GM10266 (cell line): ENCODE data around the gene SSUH2.

Source experiments
- DNase-seq: peaks from one replicate; pipeline ENCODE4 v3.0.0; 2012; ENCODE audit errors: extremely low spot score
- TF ChIP-seq, protein P1 (sequence below): IDR thresholded peaks from 2 replicates; pipeline ENCODE4 v1.5.1; 2012; ENCODE audit warnings: mild to moderate bottlenecking, low read depth; ENCODE audit not compliant: control insufficient read depth, insufficient read depth; ENCODE audit errors: missing control alignments

The SSUH2 gene

DNA sequence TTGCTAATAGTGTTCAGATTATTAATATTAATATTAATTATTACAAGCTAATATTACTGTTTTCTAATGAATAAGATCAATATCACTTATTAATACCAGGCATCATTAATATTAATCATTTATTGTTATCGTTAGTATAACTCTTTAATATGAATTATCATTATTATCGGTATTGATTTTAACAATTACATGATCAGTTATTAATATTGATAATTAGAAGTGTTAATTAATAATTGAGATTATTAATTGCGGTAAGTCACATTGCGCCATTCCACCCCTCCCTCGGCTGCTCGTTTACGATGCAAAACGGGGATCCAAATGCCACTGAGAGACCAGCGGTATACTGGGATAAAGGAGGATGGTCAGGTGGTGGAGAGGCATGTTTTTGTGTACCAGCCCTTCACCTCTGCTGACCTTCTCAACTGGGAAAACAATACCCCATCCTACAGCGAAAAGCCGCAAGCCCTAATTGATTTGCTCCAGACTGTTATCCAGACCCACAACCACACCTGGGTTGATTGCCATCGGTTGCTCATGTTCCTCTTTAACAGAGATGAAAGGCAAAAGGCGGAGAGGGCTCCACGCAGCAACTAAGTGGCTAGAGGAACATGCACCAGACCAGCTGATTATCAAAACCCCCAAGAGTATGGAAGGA lies 28.6 kb upstream of the SSUH2 start:
- no peak for DNase-seq
- TF ChIP-seq, protein P1, sequence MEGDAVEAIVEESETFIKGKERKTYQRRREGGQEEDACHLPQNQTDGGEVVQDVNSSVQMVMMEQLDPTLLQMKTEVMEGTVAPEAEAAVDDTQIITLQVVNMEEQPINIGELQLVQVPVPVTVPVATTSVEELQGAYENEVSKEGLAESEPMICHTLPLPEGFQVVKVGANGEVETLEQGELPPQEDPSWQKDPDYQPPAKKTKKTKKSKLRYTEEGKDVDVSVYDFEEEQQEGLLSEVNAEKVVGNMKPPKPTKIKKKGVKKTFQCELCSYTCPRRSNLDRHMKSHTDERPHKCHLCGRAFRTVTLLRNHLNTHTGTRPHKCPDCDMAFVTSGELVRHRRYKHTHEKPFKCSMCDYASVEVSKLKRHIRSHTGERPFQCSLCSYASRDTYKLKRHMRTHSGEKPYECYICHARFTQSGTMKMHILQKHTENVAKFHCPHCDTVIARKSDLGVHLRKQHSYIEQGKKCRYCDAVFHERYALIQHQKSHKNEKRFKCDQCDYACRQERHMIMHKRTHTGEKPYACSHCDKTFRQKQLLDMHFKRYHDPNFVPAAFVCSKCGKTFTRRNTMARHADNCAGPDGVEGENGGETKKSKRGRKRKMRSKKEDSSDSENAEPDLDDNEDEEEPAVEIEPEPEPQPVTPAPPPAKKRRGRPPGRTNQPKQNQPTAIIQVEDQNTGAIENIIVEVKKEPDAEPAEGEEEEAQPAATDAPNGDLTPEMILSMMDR = no peak

DNA sequence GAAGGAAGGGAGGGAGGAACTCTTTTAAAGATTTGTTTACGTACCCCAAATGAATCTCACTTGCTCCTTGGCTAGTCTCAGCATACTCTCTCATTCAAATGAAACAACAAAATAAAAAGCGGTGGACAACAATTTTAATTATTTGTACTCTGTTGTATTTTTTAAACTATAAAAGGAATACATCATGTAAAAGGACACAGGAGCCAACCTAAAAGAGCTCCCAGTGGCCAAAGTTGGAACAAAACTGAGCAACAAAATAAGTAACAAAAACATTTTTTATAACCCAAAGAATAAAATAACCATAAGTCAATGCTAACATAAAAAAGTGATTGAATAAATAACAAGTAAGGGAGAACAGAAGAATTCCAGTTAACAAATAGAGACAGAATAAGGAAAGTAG lies 24.4 kb upstream of the SSUH2 start:
- TF ChIP-seq, protein P1 = no peak
- no peak for DNase-seq

DNA sequence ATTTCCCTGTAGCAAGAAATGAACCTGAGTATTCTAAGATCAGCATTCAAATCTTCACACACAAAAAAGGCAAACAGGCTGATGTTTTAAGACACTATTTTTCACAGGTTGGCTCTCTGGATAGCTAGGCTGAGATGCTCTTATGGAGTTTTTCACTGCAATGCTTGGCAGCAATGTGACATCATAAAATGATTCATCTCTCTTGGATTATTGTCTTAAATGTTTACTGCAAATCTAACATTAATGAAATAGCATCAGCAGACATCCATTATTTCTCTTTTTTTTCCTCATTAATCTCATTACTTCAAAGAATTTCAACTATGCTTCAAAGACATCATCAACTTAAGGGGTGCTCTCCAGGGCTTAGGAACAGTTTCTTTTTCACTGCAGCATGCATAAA lies 23.6 kb upstream of the SSUH2 start:
- DNase-seq = no peak
- TF ChIP-seq, protein P1 = no peak

DNA sequence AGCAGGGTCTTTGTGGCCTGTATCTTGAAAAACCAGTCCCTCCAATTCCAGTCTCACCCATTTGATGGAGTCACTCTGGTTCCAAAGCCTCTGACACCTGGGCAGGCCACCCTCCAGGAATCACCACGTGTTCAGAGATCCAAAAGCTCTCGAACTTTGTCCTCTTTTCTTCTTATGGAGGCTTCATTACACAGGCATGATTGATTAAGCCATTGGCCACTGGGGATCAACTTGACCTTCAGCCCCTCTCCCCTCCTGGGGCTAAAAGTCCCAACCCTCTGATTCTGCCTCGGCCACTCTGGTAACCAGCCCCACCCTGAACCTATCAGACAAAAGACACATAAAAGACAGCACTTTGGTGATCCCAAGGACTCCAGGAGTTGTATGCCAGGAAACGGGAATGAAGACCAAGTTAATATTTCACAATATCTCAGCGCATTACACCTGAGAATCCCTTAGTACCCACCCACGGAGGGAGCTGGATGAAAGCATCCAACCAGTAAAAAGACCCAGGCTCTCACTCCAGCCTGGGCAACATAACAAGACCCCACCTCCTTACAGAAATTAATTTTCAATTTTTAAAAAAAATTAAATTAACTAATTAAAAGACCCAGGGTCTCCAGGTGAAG lies 23.0 kb upstream of the SSUH2 start:
- TF ChIP-seq, protein P1 = no peak
- DNase-seq = no peak

DNA sequence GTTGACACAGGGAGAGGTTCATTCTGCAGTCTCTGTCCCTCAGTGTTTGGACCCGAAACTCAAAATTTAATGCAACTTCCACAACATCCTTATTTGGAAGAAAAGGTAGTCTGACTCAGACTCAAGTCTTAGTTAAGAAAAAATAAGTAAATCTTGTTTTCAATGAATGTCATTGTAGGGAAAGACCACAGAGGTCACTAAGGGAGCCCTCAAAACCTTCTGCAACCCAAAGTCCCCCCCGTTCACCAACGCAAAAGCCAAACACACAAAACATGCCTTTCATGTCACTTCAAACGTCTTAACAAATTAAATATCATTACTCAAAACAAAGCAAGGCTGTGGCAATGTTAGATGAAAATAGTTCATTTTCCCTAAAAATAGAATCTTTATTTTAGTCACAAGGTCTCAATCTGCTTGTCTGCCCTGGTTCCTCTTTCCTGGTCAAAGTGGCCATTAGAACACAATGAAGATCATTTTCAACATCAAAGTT lies 20.9 kb upstream of the SSUH2 start:
- peak; percentile 52 for DNase-seq
- TF ChIP-seq, protein P1 = no peak

DNA sequence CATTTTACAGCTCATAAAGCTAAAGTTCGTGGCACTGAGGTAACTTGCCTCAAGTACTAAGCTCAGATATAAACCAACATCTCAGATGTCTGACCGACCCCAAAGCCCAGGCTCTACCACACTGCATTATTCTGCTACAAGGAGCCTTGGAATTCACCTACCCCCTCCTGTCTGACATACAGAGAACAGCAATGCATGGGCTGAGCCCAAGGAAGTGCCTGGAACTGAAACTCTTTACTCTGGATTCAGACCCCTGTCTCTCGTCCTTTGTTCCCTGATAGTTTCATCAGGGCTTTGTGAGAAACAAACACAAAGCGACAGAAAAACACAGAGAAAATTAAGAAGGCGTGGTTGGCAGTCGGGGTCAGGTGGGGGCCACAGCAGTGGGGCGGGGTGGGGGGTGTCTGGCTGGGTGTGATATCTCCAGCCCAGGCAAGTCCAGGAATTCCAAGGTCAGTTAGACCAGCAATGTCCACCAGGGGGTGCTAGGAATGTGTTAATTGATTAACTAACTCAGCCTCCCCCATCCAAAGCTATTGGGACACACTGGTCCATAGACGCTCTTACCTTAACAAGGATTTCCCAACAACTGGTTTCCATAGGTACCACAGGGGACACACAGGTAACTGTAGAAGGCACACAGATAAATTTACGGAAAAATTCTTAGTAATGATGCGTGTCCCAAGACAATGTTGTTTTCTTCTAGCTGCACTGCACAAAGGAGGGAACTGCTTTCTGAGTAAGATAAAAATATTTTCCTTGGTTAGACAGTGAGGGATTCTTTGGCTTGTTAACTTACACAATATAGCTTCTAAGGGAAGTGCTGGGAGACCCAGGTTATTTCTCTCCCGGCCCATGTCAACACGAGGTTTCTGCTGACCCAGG lies 18.8 kb upstream of the SSUH2 start:
- DNase-seq = peak; percentile 61
- TF ChIP-seq, protein P1 = peak; percentile 66

DNA sequence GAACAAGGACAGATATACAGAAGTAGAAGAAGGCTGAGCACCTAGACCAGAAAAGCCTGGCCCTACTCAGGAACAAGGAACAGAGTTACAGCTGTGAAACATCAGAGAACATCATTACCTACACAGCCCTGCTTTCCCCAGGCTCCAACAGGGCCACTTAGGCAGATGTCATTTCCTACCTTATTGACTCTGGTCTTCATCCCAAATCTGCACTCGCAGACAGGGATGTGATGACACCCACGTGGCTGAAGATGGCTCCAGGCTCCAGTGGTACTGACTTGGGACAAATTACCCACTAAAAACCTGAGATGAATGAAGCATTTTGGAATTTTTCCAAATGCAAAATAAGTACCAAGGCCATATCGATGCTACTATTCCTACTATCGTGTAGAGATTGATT lies 18.0 kb upstream of the SSUH2 start:
- TF ChIP-seq, protein P1 = no peak

More for the DNA sequence above, 18.0 kb upstream of the SSUH2 start:
- DNase-seq = no peak
